NCI-H345 treated with DMSO at 0.1 percent for 48 hours (cell line): ENCODE measurements around the gene TMEM178A.
A peak's percentile ranks its signal among the peaks of the same experiment; 100 is the strongest.

Source experiments
- DNase-seq: peaks from one replicate; lab custom pipeline; 2025; ENCODE audit not compliant: unreplicated experiment; lab: John Stamatoyannopoulos, UW

TMEM178A gene

DNA sequence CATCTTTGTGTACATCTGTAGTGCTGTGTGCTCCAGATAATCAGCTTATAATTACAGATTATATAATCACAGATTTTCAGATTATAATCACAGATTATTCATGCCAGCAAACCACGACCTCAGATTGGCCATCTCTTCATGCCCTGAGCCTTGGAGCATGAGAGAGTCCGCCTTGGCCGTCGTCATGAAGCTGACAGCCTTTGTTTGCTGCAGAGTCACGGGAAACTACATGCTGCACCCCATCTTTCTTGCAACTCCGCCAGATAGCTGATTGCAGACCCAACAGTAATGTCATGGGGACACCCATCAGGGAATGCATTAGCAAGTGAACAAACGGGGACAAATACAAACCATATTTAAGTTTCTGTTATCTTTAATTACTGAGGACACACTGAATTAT lies 7.3 kb downstream of the TMEM178A start:
- DNase-seq = no peak

DNA sequence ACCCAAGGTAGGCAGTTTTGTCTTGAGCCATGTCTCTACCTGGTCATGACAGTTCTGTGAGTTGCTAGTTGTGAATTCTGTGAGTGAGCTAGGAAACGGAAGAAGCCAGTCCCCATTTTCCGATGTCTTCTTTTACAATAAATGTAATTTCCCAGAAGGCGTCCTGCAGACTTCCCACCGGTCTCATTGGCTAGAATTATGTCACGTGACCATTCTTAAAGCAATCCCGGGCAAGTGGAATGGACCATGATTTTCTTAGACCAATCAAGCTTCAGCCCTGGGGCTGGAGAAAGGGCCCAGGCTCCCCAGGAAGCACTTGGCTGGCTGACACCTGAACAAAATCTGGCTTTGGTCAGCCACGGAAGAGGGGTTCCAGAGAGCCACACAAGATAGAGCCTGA lies 10.6 kb downstream of the TMEM178A start:
- no peak for DNase-seq

DNA sequence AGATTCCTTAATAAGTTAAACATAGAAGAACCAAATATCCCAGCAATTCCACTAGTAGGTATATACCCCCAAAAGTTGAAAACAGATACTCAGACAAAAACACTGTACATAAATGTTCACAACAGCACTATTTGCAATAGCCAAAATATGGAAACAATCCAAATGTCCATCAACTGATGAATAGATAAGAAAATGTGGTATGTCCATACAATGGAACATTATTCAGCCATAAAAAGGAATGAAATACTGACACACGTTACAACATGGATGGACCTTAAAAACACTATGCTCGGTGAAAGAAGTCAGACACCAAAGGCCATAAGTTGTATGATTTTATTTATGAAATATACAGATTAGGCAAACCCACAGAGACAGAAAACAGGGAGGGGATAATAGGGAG lies 12.5 kb downstream of the TMEM178A start:
- DNase-seq = no peak

GRCh38 chr2:39679805-39680204 lies 14.1 kb downstream of the TMEM178A start:
- no peak for DNase-seq

DNA sequence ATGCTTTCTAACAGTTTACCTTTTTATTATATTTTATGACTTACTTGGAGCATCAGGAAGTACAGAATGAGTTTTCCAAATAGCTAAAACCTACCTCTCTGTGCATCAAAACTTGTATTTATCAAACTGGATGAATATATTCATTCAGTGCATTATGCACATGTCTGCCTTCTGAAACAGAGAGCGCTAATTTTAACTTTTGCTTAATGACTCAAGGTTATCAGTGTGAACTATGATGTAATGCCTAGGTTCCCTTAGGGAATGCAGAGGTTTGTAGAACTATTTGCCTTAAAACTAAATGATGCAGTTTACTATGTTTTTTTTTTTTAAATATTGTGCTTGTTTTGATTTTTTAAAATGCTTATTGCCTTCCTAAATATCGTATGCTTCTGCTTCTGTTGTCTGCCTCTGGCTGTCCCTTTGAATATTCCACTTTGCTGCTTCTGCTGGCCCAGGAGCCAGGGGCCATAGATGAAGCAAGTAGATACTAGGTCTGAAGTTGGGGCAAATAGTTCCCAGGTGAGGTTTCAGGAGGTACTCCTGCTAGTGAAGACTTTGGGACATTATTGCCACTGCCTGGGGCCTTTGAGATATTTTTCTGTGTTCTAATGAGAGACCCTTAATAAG lies 16.5 kb downstream of the TMEM178A start:
- no peak for DNase-seq

DNA sequence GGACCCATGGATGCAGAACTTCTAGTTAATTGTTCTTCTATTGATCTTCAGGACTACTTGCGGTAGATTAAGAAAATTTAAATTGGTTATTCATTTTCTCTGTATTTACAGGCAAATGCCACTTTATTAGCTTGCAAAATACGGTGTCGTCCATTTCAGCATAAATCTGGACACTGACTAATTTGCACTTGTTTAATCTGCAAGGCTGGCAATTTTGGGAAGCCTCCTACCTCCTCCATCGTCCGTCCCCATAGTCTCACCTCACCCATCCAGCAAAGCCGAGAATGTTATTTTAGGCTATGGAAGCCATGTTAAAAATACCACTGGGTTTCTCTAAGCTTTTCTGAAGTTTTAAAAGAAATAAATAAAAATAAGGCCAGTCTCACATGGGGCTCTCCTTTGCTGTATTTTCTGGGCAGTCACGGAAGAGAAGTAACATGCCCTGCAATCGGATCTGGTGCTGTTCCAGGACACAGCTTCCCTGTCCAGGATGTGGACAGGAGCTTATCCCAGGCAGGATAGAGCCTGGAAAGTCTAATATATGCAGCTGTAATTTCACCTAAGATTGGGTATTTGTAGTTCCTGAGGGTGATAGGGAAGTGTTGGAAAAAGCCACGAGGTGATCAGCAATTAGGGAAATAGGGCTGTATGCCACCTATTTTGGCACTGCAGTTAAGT lies 17.4 kb downstream of the TMEM178A start:
- DNase-seq = no peak

GRCh38 chr2:39684464-39684863 lies 18.7 kb downstream of the TMEM178A start:
- DNase-seq = no peak

GRCh38 chr2:39685126-39685525 lies 19.4 kb downstream of the TMEM178A start:
- no peak for DNase-seq

DNA sequence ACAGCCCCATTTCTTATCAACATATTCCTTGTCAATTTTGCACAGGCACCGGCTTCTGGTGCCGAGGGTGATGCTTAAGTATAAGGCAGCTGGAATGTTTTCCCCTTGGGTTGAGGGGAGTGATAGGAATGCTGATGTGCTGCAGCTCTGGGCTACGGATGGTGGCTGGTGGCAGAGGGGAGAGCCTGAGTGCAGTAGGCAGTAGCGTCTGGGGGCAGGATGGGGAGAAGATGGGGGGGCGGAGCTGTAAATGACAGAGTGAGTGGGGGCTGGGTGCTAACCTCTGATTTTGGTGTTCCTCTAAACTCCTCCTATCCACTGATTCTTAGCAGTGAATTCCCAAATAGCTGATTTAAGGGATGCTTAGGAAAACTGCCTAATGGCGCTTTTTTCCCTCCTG lies 20.7 kb downstream of the TMEM178A start:
- no peak for DNase-seq

DNA sequence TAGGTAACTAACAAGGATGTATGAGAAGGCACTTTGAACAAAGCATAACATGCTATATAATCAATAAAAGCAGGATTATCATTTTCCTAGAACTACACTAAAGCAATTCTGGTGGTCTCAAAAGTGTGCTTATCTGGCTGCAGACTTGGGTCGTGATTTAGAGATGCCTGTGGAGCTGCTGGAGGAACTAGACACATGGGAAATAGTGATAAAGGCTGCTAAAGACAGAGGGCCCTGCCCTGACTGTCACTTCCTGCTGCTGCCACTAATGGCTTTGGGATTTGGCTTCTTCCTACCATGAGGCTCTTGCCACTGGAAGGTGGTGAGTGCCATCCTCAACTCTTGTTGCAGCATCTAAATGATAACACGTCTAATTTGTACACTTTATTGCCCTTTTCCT lies 22.5 kb downstream of the TMEM178A start:
- DNase-seq = no peak

- peak; percentile 43 for DNase-seq
Observed at GRCh38 chr2:39689272-39689841, 23.6 kb downstream of the TMEM178A start.

DNA sequence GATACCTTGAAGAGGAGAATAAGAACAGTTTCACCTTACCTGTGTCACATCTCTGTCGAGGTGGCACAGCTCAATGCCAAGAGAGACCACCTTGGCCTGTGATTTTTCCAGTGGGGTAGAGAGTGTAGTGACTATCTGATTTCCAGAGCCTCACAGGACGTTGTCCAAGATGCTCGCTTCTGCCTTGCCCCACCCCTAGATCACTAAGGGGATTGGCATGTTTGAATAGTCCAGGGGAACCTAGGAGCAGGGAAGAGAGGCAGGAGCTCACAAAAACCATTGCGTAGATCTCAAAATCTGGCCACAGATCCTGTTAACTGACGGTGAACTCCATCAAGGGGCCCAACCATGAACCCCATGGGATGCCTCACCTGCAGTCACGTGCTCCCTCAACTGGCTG lies 24.2 kb downstream of the TMEM178A start:
- DNase-seq = no peak

DNA sequence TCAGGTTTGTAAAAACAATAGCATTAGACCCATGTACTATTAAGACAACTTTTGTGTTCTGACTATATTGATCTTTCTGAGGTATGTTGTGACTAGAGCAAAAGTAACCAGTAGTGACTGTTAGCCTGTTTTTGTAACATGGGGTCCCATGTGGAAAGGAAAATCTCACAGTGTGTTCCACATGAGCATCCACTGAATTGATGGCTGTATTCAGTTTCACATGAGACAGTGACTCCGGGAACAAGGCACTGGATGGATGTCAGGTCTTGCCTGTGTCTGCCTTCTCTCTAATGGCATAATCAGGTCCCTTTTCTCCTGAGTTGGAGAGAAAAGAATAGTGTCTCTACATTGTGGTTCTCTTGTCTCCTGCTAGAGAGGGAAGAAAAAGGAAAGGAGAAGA lies 27.5 kb downstream of the TMEM178A start:
- no peak for DNase-seq

GRCh38 chr2:39696101-39696553 lies 30.4 kb downstream of the TMEM178A start:
- DNase-seq = peak; percentile 76

- no peak for DNase-seq
Observed at GRCh38 chr2:39696838-39697237, 31.1 kb downstream of the TMEM178A start.

DNA sequence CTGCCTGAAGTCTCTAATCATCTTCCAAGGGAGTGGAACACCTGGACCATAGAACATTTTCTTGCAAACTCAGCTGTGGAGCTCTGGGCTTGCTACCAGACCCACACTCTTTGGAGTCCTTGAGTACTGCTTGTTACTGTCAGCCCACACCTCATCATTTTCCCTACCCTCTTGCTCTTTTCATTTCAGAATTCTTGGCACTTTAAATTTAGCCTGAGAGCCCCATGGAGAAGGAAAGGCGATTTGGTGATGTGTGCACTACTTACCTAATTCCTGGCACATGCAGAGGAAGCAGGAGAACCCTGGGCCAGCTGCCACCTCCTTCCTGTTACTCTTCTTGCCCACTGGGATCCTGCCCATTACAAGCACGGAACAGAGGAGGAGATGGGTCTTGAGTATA lies 31.7 kb downstream of the TMEM178A start:
- DNase-seq = no peak

DNA sequence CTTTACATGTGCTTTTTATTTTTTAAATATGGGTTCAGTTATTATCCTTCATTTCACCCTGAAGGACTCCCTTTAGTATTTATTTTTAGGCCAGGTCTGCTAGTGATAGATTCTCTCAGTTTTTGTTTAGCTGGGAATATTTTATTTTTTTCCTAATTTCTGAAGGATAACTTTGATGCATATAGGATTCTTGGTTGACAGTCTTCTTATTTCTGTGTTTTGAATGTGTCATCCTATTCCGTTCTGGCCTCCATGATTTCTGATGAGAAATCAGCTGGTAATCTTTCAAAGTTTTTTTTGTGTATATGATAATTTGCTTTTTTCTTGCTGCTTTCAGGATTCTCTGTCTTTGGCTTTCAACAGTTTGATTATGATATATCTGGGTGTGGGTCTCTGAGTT lies 35.4 kb downstream of the TMEM178A start:
- no peak for DNase-seq

- DNase-seq = no peak
Observed at GRCh38 chr2:39703181-39703872, 37.6 kb downstream of the TMEM178A start.

DNA sequence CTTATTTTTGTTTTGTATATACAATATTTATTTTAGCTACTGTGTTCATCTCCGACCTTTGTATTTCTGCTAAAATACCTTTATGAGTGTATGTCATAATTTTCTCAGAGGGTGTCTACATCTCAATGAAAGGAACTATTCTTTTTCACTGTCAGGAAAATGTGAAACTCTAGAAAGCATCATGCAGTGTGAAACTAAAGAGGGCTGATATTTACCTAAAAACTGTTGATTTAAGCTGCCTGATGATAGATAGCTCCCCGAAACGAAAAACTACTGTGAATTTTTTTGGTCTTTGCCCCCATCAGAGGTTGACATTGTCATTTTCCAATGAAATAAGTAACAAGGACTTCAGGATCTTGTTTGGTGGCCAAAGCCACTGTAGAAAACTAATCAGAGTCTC lies 38.8 kb downstream of the TMEM178A start:
- DNase-seq = no peak

- no peak for DNase-seq
Observed at GRCh38 chr2:39705638-39706037, 39.9 kb downstream of the TMEM178A start.

- no peak for DNase-seq
Observed at GRCh38 chr2:39706312-39706711, 40.6 kb downstream of the TMEM178A start.

DNA sequence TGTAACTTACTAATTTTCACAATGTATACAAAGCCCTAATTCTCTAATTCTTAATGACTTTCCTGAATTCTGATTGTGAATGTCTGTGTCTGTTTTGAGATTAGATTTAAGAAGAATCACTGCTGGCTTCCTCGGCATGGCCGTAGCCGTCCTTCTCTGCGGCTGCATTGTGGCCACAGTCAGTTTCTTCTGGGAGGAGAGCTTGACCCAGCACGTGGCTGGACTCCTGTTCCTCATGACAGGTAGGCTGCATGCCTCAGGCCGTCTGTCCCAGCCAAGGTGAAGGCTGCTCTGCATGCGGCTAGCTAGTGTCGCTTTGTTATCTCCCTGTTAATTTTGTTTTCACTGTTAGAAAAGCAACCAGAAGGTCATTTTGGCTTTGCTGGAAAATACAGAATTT lies 41.2 kb downstream of the TMEM178A start:
- no peak for DNase-seq
